ENCODE data around the gene INHBE.
"Not testable (repeated sequence)": the region's sequence is repeated elsewhere in the genome, so short reads cannot be mapped to it uniquely, and the experiment has no call there.

The INHBE gene

DNA sequence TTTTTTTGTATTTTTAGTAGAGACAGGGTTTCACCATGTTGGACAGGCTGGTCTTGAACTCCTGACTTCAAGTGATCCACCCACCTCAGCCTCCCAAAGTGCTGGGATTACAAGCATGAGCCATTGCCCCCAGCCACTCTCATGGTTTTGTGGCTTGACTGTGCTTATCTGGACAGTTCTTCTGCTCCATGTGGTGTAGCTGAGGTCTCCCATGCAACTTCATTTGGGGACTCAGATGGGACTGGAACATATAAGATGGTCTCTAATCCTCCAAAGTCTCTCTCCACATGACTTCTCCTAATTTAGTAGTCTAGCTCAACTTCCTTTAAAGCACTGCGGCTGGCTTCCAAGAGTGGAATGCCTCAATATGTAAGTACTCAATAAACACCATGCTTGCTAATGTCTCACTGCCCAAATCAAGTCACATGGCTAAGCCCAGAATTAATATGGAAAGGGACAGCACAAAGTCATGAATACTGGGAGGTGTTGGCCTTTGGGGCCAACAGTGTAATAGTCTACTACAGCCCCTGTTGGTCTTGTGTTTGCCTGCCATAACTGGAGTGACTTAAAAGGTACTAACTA is 13.2 kb upstream of the INHBE start:
- no peak for DNase-seq

DNA sequence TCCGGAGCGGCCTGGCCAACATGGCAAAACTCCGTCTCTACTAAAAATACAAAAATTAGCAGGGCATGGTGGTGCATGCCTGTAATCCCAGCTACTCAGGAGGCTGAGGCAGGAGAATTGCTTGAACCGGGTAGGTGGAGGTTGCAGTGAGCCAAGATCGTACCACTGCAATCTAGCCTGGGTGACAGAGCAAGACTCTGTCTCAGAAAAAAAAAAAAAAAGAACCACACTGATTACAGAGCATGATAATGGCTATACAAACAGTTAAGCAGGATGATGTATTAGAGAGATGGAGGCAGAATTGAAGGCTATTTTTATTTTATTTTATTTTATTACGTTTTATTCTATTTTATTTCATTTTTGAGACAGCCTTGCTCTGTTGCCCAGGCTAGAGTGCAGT is 10.8 kb upstream of the INHBE start:
- DNase-seq, result not testable (repeated sequence)

DNA sequence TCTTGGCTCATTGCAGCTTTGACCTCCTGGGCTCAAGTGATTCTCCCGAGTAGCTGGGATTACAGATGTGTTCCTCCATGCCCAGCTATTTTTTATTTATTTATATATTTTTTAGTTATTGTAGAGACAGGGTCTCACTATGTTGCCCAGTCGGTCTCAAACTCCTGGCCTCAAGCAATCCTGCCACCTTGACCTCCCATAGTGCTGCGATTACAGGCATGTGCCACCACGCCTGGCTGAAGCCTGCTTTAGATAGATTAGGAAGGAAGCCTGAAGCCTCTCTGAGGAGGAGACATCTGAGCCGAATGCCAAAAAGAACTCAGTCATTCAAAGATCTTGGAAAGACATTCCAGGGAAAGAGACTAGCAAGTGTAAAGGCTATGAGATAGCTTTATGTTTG is 10.4 kb upstream of the INHBE start:
- no peak for DNase-seq

GRCh38 chr12:57446292-57446960 is 8.7 kb upstream of the INHBE start:
- no peak for DNase-seq

DNA sequence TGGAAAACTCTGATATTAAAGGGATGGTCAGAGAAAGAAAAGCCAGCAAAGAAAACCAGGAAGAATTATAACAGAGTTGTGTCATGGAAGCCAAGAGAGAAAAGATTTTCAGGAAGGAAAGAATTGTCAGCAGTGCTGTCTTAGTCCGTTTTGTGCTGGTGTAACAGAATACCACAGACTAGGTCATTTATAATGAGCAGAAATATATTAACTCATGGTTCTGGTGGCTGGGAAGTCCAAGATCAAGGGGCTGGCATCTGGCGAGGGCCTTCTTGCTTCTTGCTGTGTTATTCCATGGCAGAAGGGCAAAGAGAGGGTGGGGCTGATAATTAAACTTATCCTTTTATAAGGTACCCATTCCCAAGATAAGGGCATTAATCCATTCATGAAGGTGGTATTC is 6.4 kb upstream of the INHBE start:
- no peak for DNase-seq

DNA sequence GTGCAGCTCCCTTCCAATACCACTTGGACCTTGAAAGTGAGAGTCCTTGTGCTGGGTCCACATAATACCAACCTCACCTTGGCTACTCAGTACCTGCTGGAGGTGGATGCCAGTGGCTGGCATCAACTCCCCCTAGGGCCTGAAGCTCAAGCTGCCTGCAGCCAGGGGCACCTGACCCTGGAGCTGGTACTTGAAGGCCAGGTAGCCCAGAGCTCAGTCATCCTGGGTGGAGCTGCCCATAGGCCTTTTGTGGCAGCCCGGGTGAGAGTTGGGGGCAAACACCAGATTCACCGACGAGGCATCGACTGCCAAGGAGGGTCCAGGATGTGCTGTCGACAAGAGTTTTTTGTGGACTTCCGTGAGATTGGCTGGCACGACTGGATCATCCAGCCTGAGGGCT is 5.7 kb upstream of the INHBE start:
- no peak for DNase-seq

DNA sequence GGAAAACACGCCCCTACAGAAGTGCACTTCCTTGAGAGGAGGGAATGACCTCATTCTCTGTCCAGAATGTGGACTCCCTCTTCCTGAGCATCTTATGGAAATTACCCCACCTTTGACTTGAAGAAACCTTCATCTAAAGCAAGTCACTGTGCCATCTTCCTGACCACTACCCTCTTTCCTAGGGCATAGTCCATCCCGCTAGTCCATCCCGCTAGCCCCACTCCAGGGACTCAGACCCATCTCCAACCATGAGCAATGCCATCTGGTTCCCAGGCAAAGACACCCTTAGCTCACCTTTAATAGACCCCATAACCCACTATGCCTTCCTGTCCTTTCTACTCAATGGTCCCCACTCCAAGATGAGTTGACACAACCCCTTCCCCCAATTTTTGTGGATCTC is 5.0 kb upstream of the INHBE start:
- DNase-seq, result no peak

GRCh38 chr12:57451233-57451778 is 3.8 kb upstream of the INHBE start:
- no peak for DNase-seq

- DNase-seq, result peak; percentile 71
Observed at GRCh38 chr12:57452181-57452936, 2.7 kb upstream of the INHBE start.

- DNase-seq, result no peak
Observed at GRCh38 chr12:57452937-57453509, 2.1 kb upstream of the INHBE start.

DNA sequence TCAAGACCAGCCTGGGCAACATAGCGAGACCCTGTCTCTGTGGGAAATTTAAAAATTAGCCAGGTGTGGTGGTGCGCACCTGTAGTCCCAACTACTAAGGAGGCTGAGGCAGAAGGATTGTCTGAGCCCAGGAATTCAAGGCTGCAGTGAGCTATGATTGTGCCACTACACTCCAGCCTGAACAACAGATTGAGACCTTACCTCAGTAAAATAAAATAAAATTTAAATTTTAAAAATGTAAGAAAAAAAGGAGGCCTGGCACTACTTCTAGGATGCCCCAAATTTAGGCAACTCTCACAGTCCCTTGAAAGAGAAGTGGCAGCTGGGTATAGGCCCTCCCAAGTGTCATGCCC is 918 bp upstream of the INHBE start:
- DNase-seq, result no peak

DNA sequence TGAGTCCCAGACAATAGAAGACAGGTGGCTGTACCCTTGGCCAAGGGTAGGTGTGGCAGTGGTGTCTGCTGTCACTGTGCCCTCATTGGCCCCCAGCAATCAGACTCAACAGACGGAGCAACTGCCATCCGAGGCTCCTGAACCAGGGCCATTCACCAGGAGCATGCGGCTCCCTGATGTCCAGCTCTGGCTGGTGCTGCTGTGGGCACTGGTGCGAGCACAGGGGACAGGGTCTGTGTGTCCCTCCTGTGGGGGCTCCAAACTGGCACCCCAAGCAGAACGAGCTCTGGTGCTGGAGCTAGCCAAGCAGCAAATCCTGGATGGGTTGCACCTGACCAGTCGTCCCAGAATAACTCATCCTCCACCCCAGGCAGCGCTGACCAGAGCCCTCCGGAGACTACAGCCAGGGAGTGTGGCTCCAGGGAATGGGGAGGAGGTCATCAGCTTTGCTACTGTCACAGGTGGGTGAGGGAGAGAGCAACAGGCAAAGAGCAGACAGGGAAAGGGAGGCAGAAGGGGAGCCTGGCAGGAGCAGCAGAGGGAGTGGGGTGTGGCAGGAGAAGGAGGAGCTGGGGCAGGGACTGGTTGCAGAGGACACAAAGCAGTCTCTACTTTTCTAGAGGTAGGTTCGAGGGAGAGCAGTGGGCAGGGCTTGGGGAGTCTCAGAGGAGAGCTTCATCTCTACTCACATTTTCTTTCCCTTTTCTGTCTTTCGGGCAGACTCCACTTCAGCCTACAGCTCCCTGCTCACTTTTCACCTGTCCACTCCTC is 452 bp downstream of the INHBE start:
- no peak for DNase-seq

GRCh38 chr12:57456145-57456700 is 1.1 kb downstream of the INHBE start:
- DNase-seq, result no peak

DNA sequence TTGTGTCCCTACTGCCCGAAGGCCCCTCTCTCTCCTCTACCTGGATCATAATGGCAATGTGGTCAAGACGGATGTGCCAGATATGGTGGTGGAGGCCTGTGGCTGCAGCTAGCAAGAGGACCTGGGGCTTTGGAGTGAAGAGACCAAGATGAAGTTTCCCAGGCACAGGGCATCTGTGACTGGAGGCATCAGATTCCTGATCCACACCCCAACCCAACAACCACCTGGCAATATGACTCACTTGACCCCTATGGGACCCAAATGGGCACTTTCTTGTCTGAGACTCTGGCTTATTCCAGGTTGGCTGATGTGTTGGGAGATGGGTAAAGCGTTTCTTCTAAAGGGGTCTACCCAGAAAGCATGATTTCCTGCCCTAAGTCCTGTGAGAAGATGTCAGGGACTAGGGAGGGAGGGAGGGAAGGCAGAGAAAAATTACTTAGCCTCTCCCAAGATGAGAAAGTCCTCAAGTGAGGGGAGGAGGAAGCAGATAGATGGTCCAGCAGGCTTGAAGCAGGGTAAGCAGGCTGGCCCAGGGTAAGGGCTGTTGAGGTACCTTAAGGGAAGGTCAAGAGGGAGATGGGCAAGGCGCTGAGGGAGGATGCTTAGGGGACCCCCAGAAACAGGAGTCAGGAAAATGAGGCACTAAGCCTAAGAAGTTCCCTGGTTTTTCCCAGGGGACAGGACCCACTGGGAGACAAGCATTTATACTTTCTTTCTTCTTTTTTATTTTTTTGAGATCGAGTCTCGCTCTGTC is 1.8 kb downstream of the INHBE start:
- no peak for DNase-seq

GRCh38 chr12:57458665-57459054 is 3.6 kb downstream of the INHBE start:
- no peak for DNase-seq

DNA sequence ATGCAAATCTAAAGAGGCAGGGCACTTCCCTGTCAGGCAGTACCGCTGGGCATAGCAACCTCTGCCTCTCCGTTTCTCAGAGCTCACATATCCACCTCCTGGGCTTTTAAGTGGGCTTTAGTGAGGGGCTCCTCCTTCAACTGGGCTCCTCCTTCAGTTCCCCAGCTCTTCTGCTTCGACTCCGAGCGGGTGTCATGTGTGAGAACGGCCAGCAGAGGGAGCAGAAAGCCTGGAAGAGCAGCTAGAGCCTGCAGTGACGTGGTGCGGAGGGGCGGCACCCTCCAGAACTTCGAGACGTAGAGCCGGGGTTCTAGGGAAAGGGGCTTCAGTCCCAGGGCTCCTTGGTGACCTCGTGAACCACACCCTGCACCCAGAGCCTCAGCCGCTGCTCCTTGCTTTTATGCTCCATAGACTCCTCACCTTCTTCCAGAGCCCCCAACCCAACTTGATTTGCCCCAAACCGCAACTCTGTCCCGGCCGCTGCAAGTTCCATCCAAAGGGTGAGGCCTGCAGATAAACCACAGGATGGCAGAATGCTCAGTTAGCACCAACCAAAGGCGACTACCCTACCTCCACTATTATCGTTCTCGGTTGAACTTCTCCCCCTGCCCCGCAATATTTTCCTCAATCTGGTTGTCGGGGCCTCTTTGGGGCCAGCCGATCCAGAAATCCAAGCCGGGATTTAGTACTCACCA is 4.1 kb downstream of the INHBE start:
- DNase-seq, result peak; percentile 94

DNA sequence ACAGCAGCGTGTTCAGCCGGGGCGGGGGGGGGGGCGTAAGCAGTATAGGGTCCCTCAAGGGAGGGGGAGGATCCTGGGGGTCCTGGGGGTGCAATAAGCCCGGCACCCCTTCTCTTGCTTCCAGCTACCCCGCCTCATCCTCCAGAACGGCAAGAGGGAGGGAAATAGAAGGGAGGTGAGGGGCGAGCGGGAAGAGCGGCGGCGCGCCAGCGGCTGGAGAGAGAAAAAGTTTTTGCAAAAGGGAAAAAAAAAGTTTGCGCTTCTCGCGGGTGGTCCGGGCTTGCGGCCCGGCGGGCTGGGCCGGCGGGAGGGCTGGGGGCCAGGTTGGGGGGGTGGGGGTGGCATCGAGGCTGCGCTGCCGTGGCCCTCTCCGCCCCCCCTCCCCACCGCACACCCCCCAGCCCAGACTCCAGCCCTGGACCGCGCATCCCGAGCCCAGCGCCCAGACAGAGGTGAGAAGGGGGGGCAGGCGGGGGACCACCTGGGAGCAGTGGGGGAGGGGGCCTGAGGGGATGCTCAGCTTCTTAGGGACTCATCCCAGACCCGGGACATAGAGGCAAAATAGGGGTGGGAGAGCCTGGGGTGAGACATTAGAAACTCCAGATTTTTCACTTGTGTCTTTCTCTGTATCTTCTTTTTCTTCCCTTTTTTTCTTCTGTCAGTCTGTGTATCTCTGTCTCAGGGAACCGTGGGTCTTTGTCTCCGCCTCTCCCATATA is 4.8 kb downstream of the INHBE start, which contains the start of gene GLI1:
Gene GLI1 (plus strand): TSS at position 36 of the 718 bp plus-strand sequence. CDS start 3,907 bp downstream, outside the sequence.
- no peak for DNase-seq

DNA sequence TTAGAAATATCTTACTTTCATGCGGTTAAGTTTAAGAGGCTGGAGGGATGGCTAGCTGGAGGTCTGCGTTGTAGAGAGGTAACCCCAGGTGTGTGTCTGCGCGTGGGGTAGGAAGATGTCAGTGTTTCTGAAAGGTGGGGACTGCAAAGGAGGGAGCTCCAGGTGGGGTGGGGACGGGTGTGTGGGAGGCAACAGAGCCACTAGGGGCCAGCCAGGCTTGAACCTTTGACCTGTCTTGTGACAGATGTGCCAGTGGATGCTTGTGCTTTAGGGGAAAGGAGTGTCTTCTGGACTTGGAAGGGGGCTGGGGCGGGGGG is 5.3 kb downstream of the INHBE start:
- DNase-seq, result no peak

DNA sequence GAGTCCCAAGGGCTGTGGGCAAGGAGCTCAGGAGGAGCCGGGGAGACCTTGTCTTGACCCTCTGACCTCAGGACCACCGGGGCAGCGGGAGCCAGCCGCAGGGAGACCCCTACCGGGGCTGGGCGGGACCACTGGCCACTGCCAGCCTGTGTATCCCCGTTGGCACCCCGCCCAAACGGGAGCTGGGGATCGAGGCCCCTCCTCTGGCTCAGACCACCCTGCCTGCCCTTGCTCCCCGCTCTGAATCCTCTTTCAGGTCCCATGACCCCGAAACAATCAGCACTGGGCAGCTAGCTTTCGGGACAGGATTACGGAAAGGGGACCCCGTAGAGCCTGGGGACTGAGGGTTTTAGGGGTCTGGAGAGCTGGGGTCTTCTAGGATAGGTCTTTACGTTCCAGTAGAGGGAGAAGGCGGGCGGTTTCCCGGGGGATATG is 5.8 kb downstream of the INHBE start:
- DNase-seq, result no peak

DNA sequence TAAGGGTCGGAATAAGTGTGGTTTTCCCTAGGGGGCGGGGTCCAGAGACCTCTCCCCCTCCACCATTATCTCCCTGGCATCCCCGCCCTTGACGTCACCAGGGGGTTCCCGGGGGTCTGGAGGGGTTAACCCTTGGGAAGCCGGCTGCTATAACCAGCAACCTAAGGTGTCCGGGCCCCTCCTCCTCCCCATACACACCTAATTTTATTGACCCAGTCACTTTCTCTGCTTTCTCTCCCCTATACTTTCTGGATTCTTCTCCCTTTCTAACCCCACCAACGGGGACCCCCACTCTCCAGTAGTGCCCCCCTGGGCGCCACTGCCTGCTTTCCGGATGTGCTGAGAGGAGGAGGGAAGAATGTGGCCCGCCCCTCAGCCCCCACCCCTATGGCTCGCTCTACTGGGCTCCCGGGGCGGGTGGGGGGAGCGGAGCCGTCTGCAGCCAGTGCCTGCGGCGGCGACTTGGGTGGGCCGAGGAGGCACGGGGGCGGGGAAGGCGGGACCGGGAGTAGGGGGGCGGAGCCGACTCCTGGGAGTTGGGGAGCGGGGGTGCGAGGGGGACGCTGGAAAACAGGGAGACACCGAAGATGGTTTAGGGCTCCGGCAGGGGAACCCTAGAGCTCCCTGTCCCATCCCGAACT is 6.3 kb downstream of the INHBE start:
- no peak for DNase-seq
